IPS DF 19.7 (cell line): ENCODE data around the gene TEX14.

Experiments
- DNase-seq: peaks from one replicate; pipeline ENCODE4 v3.0.0-alpha.2; 2013; ENCODE audit warnings: low read depth, low spot score

TEX14 gene

DNA sequence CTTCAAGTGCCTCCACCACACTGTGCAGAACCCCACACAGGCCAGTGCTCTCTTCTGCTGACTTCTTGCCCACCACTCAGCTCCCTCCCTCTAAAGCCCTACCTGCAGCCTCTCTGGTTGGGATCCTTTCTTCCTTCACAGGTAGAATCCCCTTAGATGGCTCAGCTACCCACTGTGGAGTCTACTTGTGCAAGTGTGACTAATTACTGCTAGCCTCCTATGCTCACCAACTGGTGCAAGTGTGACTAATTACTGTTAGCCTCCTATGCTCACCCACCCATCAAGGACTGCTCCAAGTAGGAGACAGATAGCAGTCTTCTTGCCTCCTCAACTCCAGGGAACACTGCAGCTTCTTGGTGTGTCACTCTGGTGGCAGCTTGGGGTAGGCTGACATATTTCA is 43.6 kb downstream of the TEX14 start:
- no peak for DNase-seq

DNA sequence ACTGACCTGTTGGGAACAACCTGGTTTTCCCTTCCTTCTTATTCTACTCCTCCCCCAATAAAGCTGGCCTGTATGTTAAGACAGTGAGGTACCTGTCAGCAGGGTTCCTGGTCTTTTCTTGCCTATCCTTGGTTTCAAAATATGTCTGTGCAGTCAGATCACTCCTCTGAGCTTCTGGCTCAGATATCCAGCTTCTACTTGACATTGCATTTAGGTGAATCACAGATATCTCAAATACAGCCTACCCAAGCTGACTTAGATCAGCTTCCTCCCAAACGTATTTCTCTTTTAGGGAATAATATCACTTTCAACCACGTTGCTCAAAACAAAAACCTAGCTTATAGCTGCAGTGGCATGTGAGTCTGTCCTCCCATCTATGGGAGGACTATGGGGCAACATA is 48.7 kb downstream of the TEX14 start:
- DNase-seq = no peak

DNA sequence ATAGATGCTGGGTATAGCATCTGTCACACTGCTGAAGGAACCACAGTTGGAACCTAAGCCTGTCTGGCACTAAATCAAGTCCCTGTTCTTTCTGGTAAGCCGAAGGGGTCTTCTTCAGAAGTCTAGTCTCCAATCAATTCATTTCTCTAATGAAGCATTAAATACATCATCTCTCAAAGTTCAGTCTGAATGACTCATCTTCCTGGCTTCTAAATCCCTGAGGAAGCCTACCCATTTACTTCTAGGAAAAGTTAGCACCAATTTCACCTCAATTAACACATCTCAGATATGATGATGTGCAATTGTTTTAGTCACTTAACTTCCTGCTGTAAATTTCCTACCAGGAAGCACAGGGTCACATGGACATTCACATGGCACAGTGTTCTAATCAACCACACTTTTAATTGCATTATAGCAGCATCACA is 49.9 kb downstream of the TEX14 start:
- no peak for DNase-seq

DNA sequence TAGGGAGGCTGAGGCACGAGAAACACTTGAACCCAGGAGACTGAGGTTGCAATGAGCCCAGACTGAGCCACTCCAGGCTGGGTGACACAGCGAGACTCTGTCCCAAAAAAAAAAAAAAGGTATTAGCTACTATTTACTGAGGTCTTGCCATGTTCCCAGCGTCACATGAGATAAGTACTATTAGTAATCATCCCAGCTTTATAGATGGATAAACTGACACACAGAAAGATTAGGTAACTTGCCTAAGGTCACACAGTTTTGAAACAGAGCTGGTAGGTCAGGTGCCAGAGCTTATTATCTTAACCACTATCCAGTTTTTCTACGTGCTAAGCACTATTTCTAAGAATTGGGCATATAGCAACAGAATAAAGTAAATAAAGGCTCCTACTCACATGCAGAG is 51.6 kb downstream of the TEX14 start:
- no peak for DNase-seq

DNA sequence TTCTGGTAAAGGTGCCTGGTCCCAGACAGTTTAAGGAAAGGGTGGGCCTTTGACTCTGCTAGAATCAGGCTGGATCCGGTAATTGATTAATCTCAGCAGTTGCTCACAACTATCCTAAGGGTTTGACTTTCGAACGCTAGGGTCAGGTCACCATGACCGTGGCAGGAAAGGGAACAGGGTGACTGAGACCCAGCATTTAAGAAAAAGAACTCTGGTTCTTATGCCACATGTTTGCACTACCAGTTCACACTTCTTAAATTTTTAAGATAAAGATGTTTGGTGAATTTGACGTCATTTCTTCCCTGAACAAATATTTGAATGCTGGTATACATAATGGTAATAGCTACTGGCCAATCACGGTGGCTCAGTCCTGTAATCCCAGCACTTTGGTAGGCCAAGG is 52.2 kb downstream of the TEX14 start:
- no peak for DNase-seq

DNA sequence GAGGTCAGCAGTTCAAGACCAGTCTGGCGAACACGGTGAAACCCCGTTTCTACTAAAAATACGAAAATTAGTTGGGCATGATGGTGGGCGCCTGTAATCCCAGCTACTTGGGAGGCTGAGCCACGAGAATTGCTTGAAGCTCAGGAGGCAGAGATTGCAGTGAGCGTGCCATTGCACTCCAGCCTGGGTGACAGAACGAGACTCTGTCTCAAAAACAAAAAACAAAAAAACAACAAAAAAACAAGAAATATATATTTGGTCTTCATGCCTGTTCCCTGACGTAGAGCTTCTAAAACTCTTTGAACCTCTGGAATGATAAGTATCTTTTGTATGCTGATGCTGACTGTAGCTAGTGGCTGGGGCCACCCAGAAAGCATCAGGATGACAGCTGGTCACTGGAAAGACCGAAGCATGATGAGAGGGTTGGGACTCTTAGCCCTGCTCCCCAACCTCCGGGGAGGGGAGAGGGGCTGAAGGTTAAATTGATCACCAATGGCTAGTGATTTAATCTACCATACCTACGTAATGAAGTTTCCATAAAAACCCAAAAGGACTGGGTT is 54.8 kb downstream of the TEX14 start:
- DNase-seq = no peak

DNA sequence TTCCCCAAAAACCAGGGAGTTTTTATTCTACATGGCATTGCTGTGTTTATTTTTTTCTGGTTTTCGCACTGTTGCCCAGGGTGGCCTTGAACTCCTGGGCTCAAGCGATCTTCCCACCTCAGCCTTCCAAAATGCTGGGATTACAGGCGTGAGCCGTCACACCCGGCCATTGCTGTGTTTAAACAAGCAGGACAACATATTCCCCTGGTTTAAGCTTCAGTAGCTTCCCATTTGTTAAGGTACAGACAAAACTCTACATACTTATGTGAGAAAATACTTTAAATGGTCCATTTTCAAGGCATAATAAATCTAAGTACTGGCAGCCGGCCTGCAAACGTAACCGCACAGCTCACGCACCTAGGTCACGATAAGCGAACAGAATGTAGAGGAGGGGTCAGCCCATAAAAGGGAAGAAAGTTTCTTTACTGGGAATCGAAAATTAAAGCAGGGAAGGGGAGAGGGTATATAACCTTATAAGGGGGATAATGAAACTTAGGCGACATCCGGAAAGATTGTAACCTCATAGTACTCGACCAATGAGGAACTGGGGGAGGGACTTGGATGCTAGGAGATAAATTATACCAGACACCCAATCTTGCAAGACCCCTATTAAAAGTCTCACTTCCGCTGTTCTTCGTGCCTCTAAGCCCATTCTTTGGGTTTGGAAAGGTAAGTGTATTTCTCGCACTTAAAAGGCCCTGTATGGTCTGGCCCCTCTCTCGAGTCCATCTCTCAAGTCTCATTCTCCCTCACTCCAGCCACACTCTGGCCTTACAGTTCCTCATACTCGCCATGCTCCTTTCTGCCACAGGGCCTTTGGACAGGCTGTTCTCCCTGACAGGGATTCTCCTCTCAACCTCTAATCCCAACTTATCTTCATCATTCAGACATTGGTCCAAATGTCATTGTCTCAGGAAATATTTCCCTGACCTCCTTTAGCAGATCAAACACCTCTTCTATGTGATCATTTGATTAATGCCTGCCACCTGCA is 59.2 kb downstream of the TEX14 start:
- no peak for DNase-seq

DNA sequence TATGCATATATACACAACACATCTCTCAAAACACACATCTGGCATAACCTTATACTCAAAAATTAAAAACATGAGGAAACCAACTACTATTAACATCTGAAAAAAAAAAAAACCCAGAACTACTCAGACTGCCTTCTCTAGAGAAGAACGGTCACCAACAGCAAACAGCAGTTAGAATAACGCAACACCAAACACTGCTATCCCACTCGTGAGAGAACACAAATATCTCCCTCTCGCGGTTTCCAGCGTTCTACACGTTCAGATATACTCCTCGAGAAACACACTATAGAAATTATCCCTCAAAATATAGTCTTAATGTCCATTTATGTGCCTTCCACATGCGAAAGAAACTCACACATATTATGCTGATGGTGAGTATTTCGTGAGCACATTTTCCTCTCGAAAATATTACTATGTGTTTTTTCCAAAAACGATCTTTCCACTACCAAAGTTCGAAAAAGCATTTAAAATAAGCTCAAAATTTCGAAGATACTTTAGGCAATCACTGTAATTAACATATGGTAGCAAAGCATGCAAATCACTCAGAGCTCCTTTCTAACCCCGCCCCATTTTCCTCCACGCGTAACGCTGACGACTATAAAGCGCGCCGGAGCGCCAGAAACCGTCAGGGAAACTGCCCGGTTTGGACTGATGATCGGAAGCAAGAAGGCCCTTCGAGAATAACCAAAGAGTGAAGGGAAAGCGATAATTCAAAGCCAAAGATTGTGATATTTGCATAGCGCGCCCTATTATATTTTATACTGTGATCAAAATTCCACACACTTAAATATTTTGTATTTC is 60.1 kb downstream of the TEX14 start:
- peak; percentile 94 for DNase-seq

DNA sequence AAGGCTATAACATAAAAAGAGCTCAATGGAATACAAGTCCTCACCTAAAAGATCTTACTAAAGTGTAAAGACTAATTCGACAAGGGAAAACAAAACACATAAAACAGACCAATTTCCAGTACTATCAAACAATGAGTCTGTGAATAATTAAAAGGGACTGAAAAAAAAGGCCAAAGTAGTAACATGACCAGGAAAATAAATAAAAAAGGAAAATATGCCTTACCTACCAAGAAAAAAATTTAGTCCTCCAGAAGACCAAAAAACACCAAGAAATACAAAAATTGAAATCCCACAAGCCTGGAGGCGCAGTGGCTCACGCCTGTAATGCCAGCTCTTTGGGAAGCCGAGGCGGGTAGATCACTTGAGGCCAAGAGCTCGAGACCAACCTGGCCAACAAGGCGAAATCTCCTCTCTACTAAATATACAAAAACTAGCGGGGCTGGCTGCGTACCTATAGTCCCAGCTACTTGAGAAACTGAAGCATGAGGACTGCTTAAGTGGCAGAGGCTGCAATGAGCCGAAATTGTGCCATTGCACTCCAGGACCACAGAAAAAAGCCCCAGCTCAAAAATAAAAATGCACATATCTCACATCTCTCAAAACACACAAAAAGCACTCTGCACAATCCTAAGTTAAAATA is 60.8 kb downstream of the TEX14 start:
- peak; percentile 78 for DNase-seq

DNA sequence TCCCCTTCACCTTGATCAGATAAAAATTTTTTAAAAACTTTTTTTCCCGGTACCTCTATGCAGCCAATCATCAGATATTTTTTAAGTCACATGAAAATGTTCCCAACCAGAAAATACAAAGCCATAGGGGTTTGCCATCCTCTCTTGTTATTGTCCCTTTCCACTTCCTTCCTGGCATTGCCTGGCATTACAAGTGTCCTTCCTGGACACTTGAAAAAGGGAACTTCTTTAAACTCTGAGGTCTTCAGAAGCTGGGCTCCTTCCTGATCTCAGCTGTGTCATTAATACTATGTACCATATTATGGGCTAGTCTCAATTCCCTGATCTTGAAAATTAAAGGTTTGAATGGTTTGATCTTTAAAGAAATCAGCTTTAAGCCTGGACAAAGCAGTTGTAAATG is 64.9 kb downstream of the TEX14 start:
- DNase-seq = no peak

DNA sequence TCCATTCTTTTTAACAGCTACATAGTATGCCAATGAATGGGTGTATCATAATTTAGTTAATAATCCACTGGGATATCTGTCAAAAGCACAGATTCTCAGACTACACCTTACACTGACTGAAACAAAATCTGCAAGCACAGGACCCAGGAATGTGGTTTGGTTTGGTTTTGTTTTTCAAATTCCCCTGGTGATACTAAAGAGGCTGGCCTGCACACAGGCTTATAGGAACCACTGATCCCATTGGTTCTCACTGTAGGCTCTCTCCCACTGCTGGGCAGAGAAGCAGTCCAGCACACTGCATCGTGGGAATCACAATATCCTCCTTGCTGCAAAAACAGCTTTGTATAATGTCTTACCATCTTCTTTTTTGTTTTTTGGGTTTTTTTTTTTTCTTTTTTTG is 67.1 kb downstream of the TEX14 start:
- DNase-seq = no peak

DNA sequence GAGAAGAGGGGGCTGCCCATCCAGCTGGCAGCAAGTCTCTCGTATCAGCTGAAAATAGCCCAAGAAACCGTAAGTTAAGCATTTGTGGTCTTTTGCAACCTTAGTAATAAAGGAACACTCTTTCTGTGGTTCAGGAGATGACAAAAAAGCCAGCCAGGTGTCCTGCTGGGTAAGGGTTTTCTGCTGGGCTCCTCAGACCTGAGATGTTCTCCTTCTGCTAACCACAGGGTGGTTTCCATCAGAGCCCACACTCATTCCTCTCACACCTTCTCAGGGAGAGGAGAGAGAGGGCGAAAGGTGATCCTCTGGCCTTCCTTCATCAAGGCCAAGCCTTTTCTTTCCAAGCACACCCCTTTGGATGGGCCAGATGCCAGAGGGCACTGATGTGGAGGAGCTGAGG is 70.7 kb downstream of the TEX14 start:
- DNase-seq = no peak

DNA sequence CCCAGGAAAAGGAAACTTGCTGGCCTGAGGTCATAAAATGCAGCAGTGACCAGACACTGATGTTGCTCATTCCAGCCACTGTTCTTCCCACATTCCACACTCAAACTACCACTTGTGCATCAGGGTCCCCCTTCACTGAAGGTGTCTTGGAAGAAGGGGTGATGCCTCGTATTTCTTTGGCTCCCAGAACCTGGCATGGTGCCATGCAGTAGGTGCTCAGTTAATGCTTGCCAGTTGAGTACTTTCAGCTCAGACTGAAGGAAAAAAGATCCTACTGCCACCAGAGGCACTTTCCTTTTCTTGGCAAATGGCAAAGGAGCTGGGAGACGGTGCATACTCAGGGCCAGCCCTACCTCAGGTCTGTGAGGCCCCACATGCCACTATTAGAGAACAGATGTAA is 73.5 kb downstream of the TEX14 start:
- DNase-seq = no peak

DNA sequence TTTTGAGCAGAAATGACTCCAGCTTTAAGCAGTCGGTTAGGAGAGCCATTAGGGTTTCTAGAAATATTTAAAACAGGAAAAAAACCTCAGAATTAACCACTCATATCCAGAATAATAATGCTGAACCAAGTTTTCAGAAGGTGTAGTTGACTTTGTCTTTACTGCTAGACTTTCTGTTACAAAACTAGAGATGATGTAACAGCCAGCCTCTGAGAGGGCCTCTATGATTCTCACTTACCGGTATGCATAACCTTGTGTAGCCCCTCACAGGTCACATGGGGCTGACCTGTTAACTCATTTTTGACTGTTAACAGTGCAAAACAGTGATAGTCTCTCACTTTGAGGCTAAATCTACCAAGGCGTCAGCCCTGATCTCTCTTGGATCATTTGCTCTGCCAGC is 74.3 kb downstream of the TEX14 start:
- DNase-seq = no peak

DNA sequence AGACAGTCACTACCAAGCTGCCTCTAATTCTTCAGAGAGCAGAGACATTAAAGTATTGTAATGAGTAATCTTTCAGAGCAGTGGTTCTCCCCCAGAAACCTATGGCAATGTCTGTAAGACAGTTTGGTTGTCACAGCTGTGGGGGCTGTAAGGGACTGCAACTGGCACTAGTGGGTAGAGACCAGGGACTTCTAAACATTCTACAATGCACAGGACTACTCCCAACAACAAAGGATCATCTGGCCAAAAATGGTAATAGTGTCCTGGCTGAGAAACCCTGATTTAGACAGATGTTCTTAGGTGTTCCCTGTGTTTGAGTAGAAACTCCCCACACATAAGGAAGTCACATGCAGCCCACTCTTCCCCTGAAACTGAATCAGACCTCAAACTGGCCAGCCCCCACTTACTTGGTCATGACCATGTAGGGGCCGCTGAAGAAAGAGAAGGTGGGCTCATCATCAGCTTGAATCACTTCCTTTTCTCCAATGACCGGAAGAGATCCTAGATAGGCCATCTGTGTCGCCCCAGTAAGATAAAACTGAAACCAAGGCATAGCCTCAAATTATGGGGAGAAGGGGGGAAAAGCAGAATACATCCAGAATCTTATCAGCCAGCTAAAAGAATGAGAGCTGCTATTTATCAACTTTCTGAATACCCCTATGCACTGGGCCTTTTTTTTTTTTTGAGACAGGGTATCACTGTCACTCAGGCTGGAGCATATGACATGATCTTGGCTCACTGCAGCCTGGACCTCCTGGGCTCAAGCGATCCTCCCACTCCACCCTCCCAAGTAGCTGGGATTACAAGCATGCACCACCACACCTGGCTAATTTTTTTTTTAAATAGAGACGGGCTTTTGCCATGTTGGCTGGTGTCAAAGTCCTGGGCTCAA is 75.8 kb downstream of the TEX14 start:
- DNase-seq = no peak

DNA sequence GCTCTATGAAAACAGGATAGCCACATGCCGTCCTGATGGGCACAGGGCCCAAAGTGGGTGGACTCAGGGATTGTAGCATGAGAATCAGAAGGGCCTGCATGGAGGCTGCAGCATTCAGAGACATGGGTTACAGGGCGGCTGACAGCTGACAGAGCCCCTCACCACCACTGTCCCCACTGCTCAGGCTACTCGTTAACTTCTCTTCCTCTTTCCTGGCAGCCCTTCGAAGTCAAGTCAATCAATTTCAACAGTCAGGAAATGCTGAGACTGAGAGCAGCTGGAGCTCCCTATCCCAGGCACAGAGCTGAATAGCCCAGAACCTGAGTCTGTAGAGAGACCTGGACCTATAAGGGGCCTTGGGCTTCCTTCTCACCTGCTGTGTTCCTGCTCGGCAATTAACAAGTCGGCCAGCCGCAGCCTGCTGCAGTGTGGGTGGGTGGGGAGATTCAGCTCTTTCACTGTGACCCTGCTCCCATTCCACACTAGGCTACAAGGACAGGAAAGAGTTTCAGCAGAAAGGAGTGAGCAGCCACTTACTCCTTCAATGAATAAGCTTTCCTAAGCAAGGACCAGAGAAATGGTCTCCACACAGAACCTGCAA is 76.9 kb downstream of the TEX14 start:
- no peak for DNase-seq

DNA sequence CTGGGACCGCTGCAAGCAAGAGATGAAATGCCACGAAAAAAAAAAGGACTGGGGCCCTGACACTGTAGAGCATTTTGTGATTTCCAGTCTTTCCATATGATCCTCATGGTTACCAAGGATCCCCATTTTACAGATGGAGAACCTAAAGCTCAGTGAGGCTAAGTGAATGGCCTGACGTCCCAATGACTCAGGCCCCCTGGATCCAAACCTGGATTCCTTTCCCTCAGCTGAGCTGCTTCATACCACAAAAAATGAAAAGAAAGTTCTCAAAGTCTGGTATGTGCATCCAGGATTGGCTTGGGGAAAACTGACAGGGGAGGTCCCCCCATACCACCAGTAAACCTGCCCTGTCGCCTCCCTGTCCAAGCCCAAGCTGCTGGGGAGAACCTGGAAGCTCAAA is 80.5 kb downstream of the TEX14 start:
- no peak for DNase-seq

DNA sequence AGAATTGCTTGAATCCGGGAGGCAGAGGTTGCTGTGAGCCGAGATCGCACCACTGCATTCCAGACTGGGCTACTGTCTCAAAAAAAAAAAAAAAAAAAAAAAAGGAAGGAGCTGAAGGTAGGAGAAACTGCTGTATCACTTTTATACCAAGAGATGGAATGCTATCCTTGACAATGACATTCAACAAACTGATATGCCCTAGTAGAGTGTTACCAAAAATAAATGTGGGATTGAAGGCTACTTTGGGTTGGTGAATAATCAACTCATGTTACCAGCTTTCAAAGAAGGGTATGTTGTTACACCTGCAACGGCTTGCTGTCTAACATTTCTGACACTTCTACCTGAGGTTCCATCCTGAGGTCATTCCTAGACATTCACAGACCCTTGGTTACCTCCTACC is 84.9 kb downstream of the TEX14 start:
- no peak for DNase-seq

DNA sequence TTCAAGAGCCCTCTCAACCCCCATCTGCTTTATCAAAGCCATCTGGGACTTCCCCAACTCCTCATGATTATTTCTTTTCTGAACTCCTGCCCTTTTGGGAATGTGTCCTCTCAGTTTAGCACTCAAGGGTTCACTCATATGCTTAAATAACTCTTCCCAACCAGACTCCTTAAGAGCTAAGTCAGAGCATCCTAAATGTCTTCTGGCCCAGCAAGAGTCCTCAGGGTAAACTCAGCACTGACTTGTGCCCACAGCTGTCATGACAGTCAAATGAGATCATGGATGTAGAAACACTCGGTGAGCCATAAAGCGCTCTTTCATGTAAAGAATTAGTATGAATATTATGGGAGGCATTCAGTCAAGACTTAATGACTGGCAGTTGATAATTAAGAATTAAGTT is 85.9 kb downstream of the TEX14 start:
- DNase-seq = no peak

DNA sequence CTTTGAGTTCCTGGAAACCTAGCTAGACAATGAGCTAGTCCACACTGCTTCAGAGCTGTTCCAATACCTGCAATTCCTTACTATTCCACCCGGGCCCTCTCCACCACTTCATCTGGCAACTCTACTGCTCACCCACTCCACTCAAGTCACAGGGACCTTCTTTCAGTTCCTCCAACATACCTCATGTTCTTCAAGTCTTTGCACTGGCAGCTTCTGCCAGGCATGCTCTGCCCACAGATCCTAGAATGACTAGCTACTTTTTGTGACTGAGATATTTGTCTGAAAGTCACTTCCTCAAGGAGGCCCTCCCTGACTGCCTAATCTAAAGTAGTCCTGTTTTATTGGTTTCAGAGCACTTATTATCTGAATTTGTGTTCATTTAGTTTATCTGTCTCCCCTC is 86.4 kb downstream of the TEX14 start:
- no peak for DNase-seq

DNA sequence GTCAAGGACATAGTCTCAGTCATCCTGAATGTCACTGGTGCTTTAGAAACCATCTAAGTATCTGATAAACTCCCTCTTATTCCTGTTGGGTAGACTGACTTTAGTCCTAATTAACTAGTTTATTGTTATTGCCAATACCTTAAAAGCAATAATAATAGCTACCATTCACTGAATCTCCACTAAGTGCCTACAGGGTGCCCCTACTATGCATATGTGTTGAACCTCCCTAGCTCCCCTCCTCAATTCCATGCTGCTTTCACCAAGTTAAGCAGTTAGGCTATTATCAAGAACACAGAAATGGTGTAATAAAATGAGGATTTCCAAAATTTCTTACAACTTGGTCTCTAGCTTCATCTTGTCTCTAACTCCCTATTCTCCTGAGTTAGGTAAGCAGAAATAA is 89.9 kb downstream of the TEX14 start:
- no peak for DNase-seq
